Measurements from ENCODE around the gene CDC42BPA.
"Not testable (repeated sequence)": the region's sequence is repeated elsewhere in the genome, so short reads cannot be mapped to it uniquely, and the experiment has no call there.

CDC42BPA gene

DNA sequence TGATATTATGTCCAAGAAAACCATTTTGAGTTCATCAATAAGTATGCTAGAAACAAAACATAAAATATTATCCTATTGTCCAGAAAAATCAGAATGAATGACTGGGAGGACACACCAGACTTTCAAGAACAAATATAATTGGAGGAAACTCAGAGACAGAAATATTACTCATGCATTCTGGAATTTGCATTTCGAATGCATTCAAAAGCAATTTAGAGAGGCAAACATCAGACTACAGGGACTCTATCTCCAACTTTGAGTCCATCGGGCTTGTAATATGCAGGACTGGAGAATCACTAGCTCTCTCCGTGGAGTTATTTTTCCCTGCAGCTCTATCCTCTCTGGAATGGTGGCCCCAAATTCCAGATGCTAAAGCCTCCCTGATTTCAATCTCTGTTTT is 161.8 kb downstream of the CDC42BPA start:
- Histone ChIP-seq H3K27me3 (ENCODE audit: control insufficient read depth in 5 of 5, insufficient read depth in 4 of 5, low read length in 5 of 5) (no peaks in the 10 kb centered on the region), H3K9me3 (ENCODE audit: control insufficient read depth in 5 of 5, low read length in 5 of 5) (no peaks in the 10 kb centered on the region), H3K27ac (ENCODE audit: low read depth, low read length) (no peak overlapping the region), H3K4me3 (ENCODE audit: low read depth in 1 of 5, low read length in 5 of 5) (no peak overlapping the region), H3K36me3 (ENCODE audit: control insufficient read depth in 5 of 5, insufficient read depth in 5 of 5, low read length in 5 of 5) (peaks cover 8 to 14% (median 11%) of the 10 kb centered on the region in 5 donors), H3K9ac (ENCODE audit: low read length in 5 of 5) (no peak overlapping the region), H3K4me1 (ENCODE audit: control insufficient read depth in 5 of 5, insufficient read depth in 5 of 5, low read length in 5 of 5) (peaks cover 0 to 3% (median 0%) of the 10 kb centered on the region in 5 donors)

DNA sequence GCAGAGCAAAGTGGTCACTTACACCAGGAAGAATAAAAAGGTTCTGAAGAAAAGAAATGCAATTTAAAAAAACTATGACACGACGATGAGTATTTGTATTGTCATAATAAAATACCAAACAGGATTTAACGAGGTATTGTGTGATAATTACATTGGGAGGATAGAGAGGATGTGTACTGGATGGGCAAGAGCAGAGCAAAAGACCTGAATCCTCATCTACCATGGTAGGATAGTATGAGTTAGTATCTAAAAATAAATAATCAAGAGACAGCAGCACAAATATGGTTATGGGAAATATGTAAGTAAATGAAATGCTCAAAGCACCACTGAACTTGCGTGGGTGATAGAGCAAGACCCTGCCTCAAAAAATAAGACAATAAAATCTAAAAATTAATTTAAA is 162.6 kb downstream of the CDC42BPA start:
- peaks cover 0 to 3% (median 0%) of the 10 kb centered on the region in 5 donors for H3K4me1 ChIP-seq (ENCODE audit: control insufficient read depth in 5 of 5, insufficient read depth in 5 of 5, low read length in 5 of 5)
- H3K36me3 ChIP-seq (ENCODE audit: control insufficient read depth in 5 of 5, insufficient read depth in 5 of 5, low read length in 5 of 5), result peaks cover 8 to 14% (median 11%) of the 10 kb centered on the region in 5 donors
- no peak overlapping the region for H3K27ac ChIP-seq (ENCODE audit: low read depth, low read length)
- no peaks in the 10 kb centered on the region for H3K27me3 ChIP-seq (ENCODE audit: control insufficient read depth in 5 of 5, insufficient read depth in 4 of 5, low read length in 5 of 5)
- H3K9ac ChIP-seq (ENCODE audit: low read length in 5 of 5), result no peak overlapping the region
- H3K4me3 ChIP-seq (ENCODE audit: low read depth in 1 of 5, low read length in 5 of 5), result no peak overlapping the region
- H3K9me3 ChIP-seq (ENCODE audit: control insufficient read depth in 5 of 5, low read length in 5 of 5), result no peaks in the 10 kb centered on the region

DNA sequence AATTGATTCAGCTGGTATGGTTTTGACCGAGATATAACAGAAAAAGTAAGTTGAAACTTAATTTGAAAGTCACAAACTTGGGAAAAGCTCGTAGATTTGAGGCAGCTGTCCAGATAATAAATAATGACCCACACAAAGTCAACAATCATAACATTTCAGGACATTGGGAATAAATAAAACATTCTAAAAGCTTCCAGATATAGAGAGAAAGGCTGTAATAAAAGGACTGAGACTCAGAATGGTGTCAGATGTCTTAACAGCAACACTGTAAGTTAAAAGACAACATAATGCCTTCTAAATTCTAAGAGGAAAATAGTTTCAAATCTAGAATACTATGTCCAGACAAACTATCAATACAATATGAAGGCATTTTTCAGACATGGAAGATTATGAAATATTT is 163.3 kb downstream of the CDC42BPA start:
- no peak overlapping the region for H3K4me3 ChIP-seq (ENCODE audit: low read depth in 1 of 5, low read length in 5 of 5)
- H3K27me3 ChIP-seq (ENCODE audit: control insufficient read depth in 5 of 5, insufficient read depth in 4 of 5, low read length in 5 of 5), result no peaks in the 10 kb centered on the region
- H3K9ac ChIP-seq (ENCODE audit: low read length in 5 of 5), result no peak overlapping the region
- no peak overlapping the region for H3K27ac ChIP-seq (ENCODE audit: low read depth, low read length)
- H3K9me3 ChIP-seq (ENCODE audit: control insufficient read depth in 5 of 5, low read length in 5 of 5), result no peaks in the 10 kb centered on the region
- H3K4me1 ChIP-seq (ENCODE audit: control insufficient read depth in 5 of 5, insufficient read depth in 5 of 5, low read length in 5 of 5), result peaks cover 0 to 3% (median 0%) of the 10 kb centered on the region in 5 donors
- peaks cover 7 to 12% (median 8%) of the 10 kb centered on the region in 5 donors for H3K36me3 ChIP-seq (ENCODE audit: control insufficient read depth in 5 of 5, insufficient read depth in 5 of 5, low read length in 5 of 5)

DNA sequence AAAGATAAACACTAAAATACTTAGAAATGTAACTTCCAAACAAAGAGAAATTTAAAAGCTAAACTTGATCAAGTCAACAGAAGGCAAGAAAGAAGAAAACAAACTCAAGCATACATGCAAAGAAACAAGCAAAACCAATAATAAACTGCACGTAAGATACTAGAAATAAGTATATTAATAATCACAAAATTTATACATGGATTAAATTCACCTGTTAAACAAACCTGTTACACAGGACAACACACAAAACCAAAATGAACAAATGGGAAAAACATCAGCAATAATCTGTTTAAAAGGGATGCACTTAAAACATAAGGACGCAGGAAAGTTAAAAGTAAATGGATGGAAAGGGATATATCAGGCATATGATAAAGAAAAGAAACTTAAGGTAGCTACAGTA is 165.8 kb downstream of the CDC42BPA start:
- Histone ChIP-seq H3K4me1 (ENCODE audit: control insufficient read depth in 5 of 5, insufficient read depth in 5 of 5, low read length in 5 of 5) (peaks cover 0 to 3% (median 0%) of the 10 kb centered on the region in 5 donors), H3K9ac (ENCODE audit: low read length in 5 of 5) (no peak overlapping the region), H3K4me3 (ENCODE audit: low read depth in 1 of 5, low read length in 5 of 5) (no peak overlapping the region), H3K27me3 (ENCODE audit: control insufficient read depth in 5 of 5, insufficient read depth in 4 of 5, low read length in 5 of 5) (no peaks in the 10 kb centered on the region), H3K36me3 (ENCODE audit: control insufficient read depth in 5 of 5, insufficient read depth in 5 of 5, low read length in 5 of 5) (peaks cover 0 to 6% (median 0%) of the 10 kb centered on the region in 5 donors), H3K27ac (ENCODE audit: low read depth, low read length) (no peak overlapping the region), H3K9me3 (ENCODE audit: control insufficient read depth in 5 of 5, low read length in 5 of 5) (no peaks in the 10 kb centered on the region)

DNA sequence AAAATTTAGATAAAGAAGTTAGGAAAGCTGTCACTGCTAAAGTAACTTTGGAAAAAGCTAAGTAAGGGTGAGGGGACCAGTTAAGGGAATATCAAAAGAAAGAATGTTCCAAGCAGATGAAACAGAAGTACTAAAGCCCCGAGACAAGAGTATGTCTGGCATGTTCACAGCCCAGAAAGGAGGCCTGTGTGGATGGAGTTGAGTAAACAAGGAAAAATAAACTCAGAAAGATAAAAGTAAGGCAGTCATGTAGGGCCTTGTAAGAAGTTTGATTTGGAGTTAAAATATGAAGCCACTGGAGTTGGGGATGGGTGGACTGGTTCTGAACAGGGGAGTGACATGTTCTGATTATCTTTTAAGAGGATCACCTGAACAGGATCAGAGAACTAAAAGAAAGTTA is 177.9 kb downstream of the CDC42BPA start:
- H3K27ac ChIP-seq (ENCODE audit: low read depth, low read length), result no peak overlapping the region
- H3K36me3 ChIP-seq (ENCODE audit: control insufficient read depth in 5 of 5, insufficient read depth in 5 of 5, low read length in 5 of 5), result peaks cover 30 to 55% (median 32%) of the 10 kb centered on the region in 5 donors
- H3K4me1 ChIP-seq (ENCODE audit: control insufficient read depth in 5 of 5, insufficient read depth in 5 of 5, low read length in 5 of 5), result no peaks in the 10 kb centered on the region
- H3K27me3 ChIP-seq (ENCODE audit: control insufficient read depth in 5 of 5, insufficient read depth in 4 of 5, low read length in 5 of 5), result no peaks in the 10 kb centered on the region
- no peaks in the 10 kb centered on the region for H3K9me3 ChIP-seq (ENCODE audit: control insufficient read depth in 5 of 5, low read length in 5 of 5)
- no peak overlapping the region for H3K4me3 ChIP-seq (ENCODE audit: low read depth in 1 of 5, low read length in 5 of 5)
- no peak overlapping the region for H3K9ac ChIP-seq (ENCODE audit: low read length in 5 of 5)

DNA sequence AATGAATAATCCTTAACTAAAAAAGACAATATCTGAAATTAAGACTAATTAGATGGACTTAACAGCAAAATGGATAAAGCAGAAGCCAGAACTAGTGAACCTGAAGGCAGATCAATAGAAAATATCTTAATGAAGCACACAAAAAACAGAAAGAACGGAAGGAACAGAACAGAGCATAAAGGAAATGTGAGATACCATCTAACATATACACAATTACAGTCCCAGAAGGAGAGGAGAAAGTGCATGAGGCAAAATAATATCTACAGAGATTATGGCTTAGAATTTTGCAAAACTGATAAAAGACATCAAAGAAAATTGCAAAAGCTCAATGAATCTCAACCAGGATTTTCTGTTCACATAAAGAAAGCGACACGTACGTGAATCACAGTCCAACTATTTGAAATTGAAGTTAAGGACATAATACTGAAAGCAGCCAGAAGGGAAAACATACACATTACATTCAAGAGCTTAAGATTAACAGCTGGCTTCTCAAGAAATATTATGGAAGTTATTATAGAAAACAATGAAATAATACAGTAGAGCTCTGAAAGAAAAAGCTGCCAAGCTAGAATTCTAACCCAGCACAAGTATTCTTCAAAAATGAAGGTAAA is 182.0 kb downstream of the CDC42BPA start:
- Histone ChIP-seq H3K36me3 (ENCODE audit: control insufficient read depth in 5 of 5, insufficient read depth in 5 of 5, low read length in 5 of 5) (peaks cover 13 to 26% (median 17%) of the 10 kb centered on the region in 5 donors), H3K4me1 (ENCODE audit: control insufficient read depth in 5 of 5, insufficient read depth in 5 of 5, low read length in 5 of 5) (no peaks in the 10 kb centered on the region), H3K27ac (ENCODE audit: low read depth, low read length) (no peak overlapping the region), H3K9me3 (ENCODE audit: control insufficient read depth in 5 of 5, low read length in 5 of 5) (no peaks in the 10 kb centered on the region), H3K27me3 (ENCODE audit: control insufficient read depth in 5 of 5, insufficient read depth in 4 of 5, low read length in 5 of 5) (no peaks in the 10 kb centered on the region), H3K9ac (ENCODE audit: low read length in 5 of 5) (no peak overlapping the region), H3K4me3 (ENCODE audit: low read depth in 1 of 5, low read length in 5 of 5) (no peak overlapping the region)

DNA sequence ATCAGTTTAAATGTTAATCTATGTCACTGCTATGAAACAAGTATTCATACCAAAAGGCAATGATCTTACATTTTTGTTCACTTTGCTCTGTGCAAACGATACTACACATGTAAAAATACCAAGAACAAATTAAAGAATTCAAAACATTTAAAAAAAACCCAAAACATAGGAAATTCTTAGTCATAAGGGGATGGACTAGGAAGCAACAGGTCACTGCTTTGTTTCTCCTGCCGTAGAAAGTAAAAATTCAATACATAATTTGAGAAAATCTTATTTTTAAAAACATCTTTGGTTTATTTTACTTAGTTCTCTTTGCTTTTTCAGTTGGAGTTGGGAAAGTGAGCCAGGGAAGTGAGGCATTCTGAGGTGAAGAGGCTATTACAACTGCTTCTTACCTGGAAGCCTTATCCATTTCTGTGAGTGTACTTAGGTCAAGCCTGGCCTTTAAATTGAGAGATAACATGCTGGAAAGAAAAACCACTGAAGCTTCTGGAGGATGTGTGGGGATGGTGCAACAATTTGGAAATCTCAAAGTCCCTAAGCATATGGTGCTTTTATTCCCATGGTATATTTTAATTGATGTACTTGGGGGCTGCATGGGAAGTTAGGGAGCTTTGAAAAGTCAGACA is 183.5 kb downstream of the CDC42BPA start:
- Histone ChIP-seq H3K4me3 (ENCODE audit: low read depth in 1 of 5, low read length in 5 of 5) (no peak overlapping the region), H3K9ac (ENCODE audit: low read length in 5 of 5) (no peak overlapping the region), H3K27ac (ENCODE audit: low read depth, low read length) (no peak overlapping the region), H3K27me3 (ENCODE audit: control insufficient read depth in 5 of 5, insufficient read depth in 4 of 5, low read length in 5 of 5) (no peaks in the 10 kb centered on the region), H3K4me1 (ENCODE audit: control insufficient read depth in 5 of 5, insufficient read depth in 5 of 5, low read length in 5 of 5) (no peaks in the 10 kb centered on the region), H3K36me3 (ENCODE audit: control insufficient read depth in 5 of 5, insufficient read depth in 5 of 5, low read length in 5 of 5) (peaks cover 6 to 16% (median 8%) of the 10 kb centered on the region in 5 donors), H3K9me3 (ENCODE audit: control insufficient read depth in 5 of 5, low read length in 5 of 5) (no peaks in the 10 kb centered on the region)

DNA sequence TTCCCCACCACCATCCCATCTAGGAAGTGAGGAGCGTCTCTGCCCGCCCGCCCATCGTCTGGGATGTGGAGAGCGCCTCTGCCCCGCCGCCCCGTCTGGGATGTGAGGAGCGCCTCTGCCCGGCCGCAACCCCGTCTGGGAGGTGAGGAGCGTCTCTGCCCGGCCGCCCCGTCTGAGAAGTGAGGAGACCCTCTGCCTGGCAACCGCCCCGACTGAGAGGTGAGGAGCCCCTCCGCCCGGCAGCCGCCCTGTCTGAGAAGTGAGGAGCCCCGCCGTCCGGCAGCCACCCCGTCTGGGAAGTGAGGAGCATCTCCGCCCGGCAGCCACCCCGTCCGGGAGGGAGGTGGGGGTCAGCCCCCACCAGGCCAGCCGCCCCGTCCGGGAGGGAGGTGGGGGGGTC is 185.6 kb downstream of the CDC42BPA start:
- not testable (repeated sequence) for H3K9ac ChIP-seq (ENCODE audit: low read length in 5 of 5); H3K4me1 ChIP-seq (ENCODE audit: control insufficient read depth in 5 of 5, insufficient read depth in 5 of 5, low read length in 5 of 5); H3K4me3 ChIP-seq (ENCODE audit: low read depth in 1 of 5, low read length in 5 of 5); H3K27me3 ChIP-seq (ENCODE audit: control insufficient read depth in 5 of 5, insufficient read depth in 4 of 5, low read length in 5 of 5); H3K9me3 ChIP-seq (ENCODE audit: control insufficient read depth in 5 of 5, low read length in 5 of 5); H3K27ac ChIP-seq (ENCODE audit: low read depth, low read length)
- H3K36me3 ChIP-seq (ENCODE audit: control insufficient read depth in 5 of 5, insufficient read depth in 5 of 5, low read length in 5 of 5), result peaks cover 5 to 15% (median 7%) of the 10 kb centered on the region in 5 donors

DNA sequence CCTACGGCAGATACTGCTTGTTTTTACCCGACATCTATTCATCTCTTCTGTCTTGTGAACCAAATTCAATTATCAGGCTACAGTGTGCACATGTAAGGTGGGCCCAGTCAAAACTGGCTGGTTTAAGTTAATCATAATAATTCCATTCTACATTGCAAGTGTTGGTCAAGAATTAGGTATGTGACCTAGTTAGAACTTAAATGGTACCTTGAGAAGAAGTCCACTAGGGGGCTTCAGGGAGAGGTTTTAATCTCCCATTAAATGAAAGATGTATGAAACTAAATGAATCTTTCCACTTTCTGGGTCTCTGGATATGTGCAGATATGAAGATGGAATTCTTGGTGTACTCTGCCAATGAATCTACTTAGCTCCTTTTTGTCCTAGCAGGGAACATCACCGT is 187.1 kb downstream of the CDC42BPA start:
- Histone ChIP-seq H3K36me3 (ENCODE audit: control insufficient read depth in 5 of 5, insufficient read depth in 5 of 5, low read length in 5 of 5) (peaks cover 5 to 20% (median 7%) of the 10 kb centered on the region in 5 donors), H3K27me3 (ENCODE audit: control insufficient read depth in 5 of 5, insufficient read depth in 4 of 5, low read length in 5 of 5) (no peaks in the 10 kb centered on the region), H3K27ac (ENCODE audit: low read depth, low read length) (no peak overlapping the region), H3K4me1 (ENCODE audit: control insufficient read depth in 5 of 5, insufficient read depth in 5 of 5, low read length in 5 of 5) (no peaks in the 10 kb centered on the region), H3K9ac (ENCODE audit: low read length in 5 of 5) (no peak overlapping the region), H3K9me3 (ENCODE audit: control insufficient read depth in 5 of 5, low read length in 5 of 5) (no peaks in the 10 kb centered on the region), H3K4me3 (ENCODE audit: low read depth in 1 of 5, low read length in 5 of 5) (no peak overlapping the region)

DNA sequence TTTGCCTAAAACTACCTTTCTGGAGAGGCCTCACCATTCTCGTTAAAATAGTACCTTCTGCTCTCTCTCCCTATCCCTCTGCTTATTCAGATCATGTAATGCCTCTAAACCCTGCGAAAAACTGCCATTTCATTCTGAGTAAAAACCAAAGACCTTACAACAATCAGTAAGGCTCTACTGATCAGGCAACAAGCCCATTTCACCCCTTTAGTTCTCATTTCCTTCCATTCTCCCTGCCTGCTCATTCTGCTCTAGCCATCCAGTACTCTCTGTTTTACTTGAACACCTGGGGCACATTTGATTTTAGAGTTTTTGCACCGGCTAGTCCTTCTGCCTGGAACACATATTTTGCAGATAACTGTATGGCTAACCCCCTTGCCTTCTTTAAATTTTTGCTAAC is 190.4 kb downstream of the CDC42BPA start:
- Histone ChIP-seq H3K9ac (ENCODE audit: low read length in 5 of 5) (no peak overlapping the region), H3K9me3 (ENCODE audit: control insufficient read depth in 5 of 5, low read length in 5 of 5) (no peaks in the 10 kb centered on the region), H3K27ac (ENCODE audit: low read depth, low read length) (no peak overlapping the region)

More for the DNA sequence above, 190.4 kb downstream of the CDC42BPA start:
- Histone ChIP-seq H3K4me1 (ENCODE audit: control insufficient read depth in 5 of 5, insufficient read depth in 5 of 5, low read length in 5 of 5) (no peaks in the 10 kb centered on the region), H3K4me3 (ENCODE audit: low read depth in 1 of 5, low read length in 5 of 5) (no peak overlapping the region), H3K36me3 (ENCODE audit: control insufficient read depth in 5 of 5, insufficient read depth in 5 of 5, low read length in 5 of 5) (peaks cover 5 to 17% (median 7%) of the 10 kb centered on the region in 5 donors), H3K27me3 (ENCODE audit: control insufficient read depth in 5 of 5, insufficient read depth in 4 of 5, low read length in 5 of 5) (no peaks in the 10 kb centered on the region)

Data from subcutaneous abdominal adipose tissue (tissue), 5 donors.